Measurements from ENCODE around the gene ERC2. TPM values are rescaled to one million over a fixed set of nuclear protein-coding genes. Genes with fewer than 3 reads are reported as not detected.

The ERC2 gene
- polyA plus RNA-seq, 3 donors from 2014 or later, result not detected

- peaks cover 0 to 3% (median 0%) of the 10 kb centered on the region in 3 donors for H3K36me3 Mint-ChIP-seq
- peaks cover 0 to 10% (median 6%) of the 10 kb centered on the region in 6 donors for H3K9me3 Mint-ChIP-seq
- no peaks in the 10 kb centered on the region for H3K4me1 Mint-ChIP-seq
Observed at GRCh38 chr3:55622116-55622515, 846.2 kb downstream of the ERC2 start.

GRCh38 chr3:55621648-55622047 lies 846.6 kb downstream of the ERC2 start:
- Mint-ChIP-seq H3K4me3 (no peak overlapping the region), H3K27me3 (ENCODE audit: low read depth in 3 of 3) (peaks cover 0 to 2% (median 1%) of the 10 kb centered on the region in 3 donors), H3K4me1 (no peaks in the 10 kb centered on the region), H3K27ac (no peak overlapping the region), H3K9me3 (peaks cover 0 to 10% (median 6%) of the 10 kb centered on the region in 6 donors), H3K36me3 (peaks cover 0 to 3% (median 0%) of the 10 kb centered on the region in 3 donors)
- no peak for DNase-seq

More at GRCh38 chr3:55622116-55622515, 846.2 kb downstream of the ERC2 start:
- no peak overlapping the region for H3K27ac Mint-ChIP-seq
- H3K27me3 Mint-ChIP-seq (ENCODE audit: low read depth in 3 of 3), result peaks cover 0 to 2% (median 1%) of the 10 kb centered on the region in 3 donors
- H3K4me3 Mint-ChIP-seq, result no peak overlapping the region
- DNase-seq, result no peak

DNA sequence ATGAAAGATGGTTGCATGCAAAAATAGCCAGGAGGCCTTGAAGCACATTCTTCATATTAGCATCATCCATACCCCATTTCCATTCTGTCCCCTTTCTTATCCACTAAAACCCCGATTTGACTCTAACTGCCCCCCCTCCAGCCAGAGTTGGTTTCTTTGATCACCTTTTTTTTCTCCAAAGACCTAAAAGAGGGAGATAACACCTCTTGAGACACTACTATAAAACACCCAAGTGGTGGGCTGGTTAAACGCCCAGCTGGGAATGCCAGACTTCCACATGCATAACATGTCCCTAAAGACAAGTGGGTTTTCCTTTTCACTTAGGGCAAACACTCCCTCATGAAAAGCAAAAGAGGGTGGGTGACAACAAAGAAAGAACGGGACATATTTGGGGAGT lies 847.2 kb downstream of the ERC2 start:
- Mint-ChIP-seq H3K27ac (no peak overlapping the region), H3K36me3 (peaks cover 0 to 3% (median 0%) of the 10 kb centered on the region in 3 donors), H3K27me3 (ENCODE audit: low read depth in 3 of 3) (peaks cover 0 to 2% (median 1%) of the 10 kb centered on the region in 3 donors), H3K4me1 (no peaks in the 10 kb centered on the region), H3K4me3 (no peak overlapping the region), H3K9me3 (peaks cover 0 to 10% (median 6%) of the 10 kb centered on the region in 6 donors)
- DNase-seq, result no peak

DNA sequence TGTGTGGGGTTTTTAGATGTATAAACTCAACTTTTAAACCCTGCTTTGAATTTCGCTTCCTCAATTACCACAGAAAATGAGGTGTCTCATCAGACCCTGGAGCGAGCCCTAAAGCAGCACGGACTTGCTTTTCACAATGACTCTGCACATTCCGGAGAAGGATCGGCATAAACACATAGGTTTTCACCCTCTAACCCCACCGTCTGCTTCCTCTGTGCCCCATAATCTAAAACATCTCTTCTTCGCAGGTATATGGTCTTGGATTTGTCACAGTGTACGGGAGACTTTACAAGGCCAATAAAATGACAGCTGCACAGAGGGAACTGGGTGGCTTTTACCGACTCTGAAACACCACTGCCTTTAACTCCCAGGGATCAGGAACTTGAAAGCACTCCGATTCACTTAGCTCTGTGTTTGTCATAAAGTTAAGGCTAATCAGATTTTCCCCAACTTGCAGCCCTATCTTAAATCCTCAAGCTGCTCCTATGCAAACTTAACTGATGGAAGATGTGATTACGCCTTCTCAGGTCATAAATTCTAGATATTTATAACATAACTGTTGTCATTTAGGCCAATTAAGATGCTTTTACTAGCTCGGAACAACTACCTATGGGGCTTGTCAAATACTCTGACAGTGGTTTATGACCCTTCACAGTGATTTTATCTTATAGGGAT lies 847.8 kb downstream of the ERC2 start:
- H3K27me3 Mint-ChIP-seq (ENCODE audit: low read depth in 3 of 3), result peaks cover 0 to 2% (median under 1%) of the 10 kb centered on the region in 3 donors

DNA sequence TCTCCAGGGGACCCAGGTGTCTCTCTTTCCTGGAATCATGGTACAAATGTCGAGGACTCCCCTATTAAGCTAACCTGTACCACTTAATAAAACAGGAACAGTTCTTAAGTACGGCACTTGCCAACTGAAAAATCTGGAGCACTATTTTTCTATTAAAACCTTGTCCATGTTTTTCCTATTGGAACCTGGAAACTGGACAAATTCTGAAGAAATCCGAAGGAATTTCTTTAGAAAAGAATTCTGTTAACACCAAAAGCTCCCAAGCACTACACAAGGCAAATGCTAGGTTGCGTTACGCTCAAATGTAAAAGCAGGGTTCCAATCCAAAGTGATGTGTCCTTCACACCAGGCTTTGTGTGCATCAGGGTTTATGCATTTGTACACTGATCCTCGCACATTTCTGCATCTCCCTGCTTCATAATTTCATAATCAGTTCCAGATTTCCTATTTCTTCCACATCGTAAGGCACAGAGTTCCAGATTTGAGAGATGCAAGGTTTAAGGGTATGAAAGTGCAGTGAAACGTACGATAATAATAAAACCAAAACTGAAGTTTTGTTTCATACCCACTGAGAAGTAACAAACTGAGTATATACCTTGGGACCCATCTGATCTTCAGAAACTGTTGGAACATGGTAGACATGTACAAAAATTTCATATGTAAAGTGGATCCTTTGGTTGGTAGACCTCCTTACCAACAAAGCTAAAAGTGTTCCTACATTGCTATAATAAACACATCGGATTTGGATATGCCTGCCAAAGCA lies 849.0 kb downstream of the ERC2 start:
- peaks cover 0 to 2% (median 0%) of the 10 kb centered on the region in 3 donors for H3K27me3 Mint-ChIP-seq (ENCODE audit: low read depth in 3 of 3)
- peaks cover 0 to 2% (median 0%) of the 10 kb centered on the region in 3 donors for H3K36me3 Mint-ChIP-seq
- H3K4me3 Mint-ChIP-seq, result no peak overlapping the region
- H3K27ac Mint-ChIP-seq, result no peak overlapping the region
- DNase-seq, result no peak
- peaks cover 0 to 10% (median 5%) of the 10 kb centered on the region in 6 donors for H3K9me3 Mint-ChIP-seq
- H3K4me1 Mint-ChIP-seq, result no peaks in the 10 kb centered on the region

More for the DNA sequence above, 847.8 kb downstream of the ERC2 start:
- Mint-ChIP-seq H3K36me3 (peaks cover 0 to 3% (median 0%) of the 10 kb centered on the region in 3 donors), H3K27ac (no peak overlapping the region), H3K4me3 (no peak overlapping the region), H3K4me1 (no peaks in the 10 kb centered on the region), H3K9me3 (peaks cover 0 to 10% (median 6%) of the 10 kb centered on the region in 6 donors)
- no peak for DNase-seq

GRCh38 chr3:55617385-55617784 lies 850.9 kb downstream of the ERC2 start:
- H3K36me3 Mint-ChIP-seq, result no peaks in the 10 kb centered on the region
- no peaks in the 10 kb centered on the region for H3K4me1 Mint-ChIP-seq
- H3K27ac Mint-ChIP-seq, result no peak overlapping the region
- H3K9me3 Mint-ChIP-seq, result peaks cover 0 to 13% (median 2%) of the 10 kb centered on the region in 6 donors
- H3K4me3 Mint-ChIP-seq, result no peak overlapping the region
- peaks cover 0 to 2% (median 0%) of the 10 kb centered on the region in 3 donors for H3K27me3 Mint-ChIP-seq (ENCODE audit: low read depth in 3 of 3)
- no peak for DNase-seq

DNA sequence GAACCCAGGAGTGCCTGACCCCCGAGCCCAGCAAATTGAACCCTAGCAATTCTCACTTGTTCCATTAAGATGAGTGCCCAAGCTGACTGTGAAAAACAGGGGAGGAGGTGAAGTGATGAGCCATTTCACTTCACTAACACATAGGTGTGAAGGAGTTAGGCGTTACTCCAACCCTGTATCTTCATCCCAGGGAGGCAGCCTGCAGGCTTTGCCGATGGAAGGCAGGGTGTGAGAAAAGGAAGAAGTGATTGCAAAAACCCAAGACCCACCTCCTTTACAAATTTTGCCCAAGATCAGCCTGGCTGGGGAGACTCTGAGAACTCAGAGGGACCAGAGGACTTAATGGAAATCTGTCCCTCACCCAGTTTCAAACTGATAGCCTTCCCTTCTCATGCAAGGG lies 851.5 kb downstream of the ERC2 start:
- Mint-ChIP-seq H3K4me3 (no peak overlapping the region), H3K27ac (no peak overlapping the region), H3K9me3 (peaks cover 0 to 13% (median 2%) of the 10 kb centered on the region in 6 donors), H3K4me1 (no peaks in the 10 kb centered on the region), H3K27me3 (ENCODE audit: low read depth in 3 of 3) (peaks cover 0 to 2% (median 0%) of the 10 kb centered on the region in 3 donors), H3K36me3 (no peaks in the 10 kb centered on the region)
- no peak for DNase-seq

DNA sequence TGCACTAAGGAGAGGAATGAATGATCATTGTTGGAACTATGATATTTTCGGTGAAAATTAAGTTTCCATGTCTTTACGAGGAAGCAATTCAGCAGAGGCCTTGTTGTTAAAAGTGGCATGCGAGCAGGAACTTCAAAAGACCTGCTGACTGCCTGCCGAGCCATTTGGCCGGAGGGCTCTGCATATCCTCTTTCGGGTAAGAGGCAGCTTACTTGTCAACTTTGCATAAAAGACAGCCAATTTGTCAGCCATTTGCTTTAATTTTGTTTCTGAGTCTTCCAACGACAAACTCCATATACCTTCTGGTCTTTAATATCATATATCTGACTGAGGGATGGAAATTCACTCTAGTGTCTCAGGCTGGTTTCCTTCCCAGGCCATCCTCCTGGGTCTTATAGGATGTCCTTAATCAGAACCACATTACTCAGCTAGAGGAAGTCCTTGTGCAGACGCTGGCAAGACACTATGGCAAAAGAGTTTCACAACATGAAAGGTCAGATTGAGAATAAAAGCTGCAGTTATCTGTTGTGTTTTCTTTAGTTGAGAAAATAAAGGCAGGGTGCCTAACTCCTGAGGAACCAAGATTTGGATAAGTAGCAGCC lies 852.5 kb downstream of the ERC2 start:
- H3K4me3 Mint-ChIP-seq, result no peak overlapping the region
- H3K4me1 Mint-ChIP-seq, result no peaks in the 10 kb centered on the region
- no peaks in the 10 kb centered on the region for H3K36me3 Mint-ChIP-seq
- no peak overlapping the region for H3K27ac Mint-ChIP-seq
- no peak for DNase-seq
- peaks cover 0 to 7% (median 0%) of the 10 kb centered on the region in 6 donors for H3K9me3 Mint-ChIP-seq
- H3K27me3 Mint-ChIP-seq (ENCODE audit: low read depth in 3 of 3), result no peaks in the 10 kb centered on the region

- H3K27me3 Mint-ChIP-seq (ENCODE audit: low read depth in 3 of 3), result no peaks in the 10 kb centered on the region
Observed at GRCh38 chr3:55615039-55615693, 853.1 kb downstream of the ERC2 start.

GRCh38 chr3:55611121-55611520 lies 857.1 kb downstream of the ERC2 start:
- Mint-ChIP-seq H3K36me3 (no peaks in the 10 kb centered on the region), H3K4me3 (no peak overlapping the region), H3K4me1 (no peaks in the 10 kb centered on the region), H3K27me3 (ENCODE audit: low read depth in 3 of 3) (no peaks in the 10 kb centered on the region), H3K27ac (no peak overlapping the region), H3K9me3 (peaks cover 0 to 12% (median 0%) of the 10 kb centered on the region in 6 donors)
- DNase-seq, result no peak

More at GRCh38 chr3:55615039-55615693, 853.1 kb downstream of the ERC2 start:
- no peaks in the 10 kb centered on the region for H3K36me3 Mint-ChIP-seq
- H3K27ac Mint-ChIP-seq, result no peak overlapping the region
- peaks cover 0 to 3% (median 0%) of the 10 kb centered on the region in 6 donors for H3K9me3 Mint-ChIP-seq
- H3K4me1 Mint-ChIP-seq, result no peaks in the 10 kb centered on the region
- H3K4me3 Mint-ChIP-seq, result no peak overlapping the region
- DNase-seq, result no peak

DNA sequence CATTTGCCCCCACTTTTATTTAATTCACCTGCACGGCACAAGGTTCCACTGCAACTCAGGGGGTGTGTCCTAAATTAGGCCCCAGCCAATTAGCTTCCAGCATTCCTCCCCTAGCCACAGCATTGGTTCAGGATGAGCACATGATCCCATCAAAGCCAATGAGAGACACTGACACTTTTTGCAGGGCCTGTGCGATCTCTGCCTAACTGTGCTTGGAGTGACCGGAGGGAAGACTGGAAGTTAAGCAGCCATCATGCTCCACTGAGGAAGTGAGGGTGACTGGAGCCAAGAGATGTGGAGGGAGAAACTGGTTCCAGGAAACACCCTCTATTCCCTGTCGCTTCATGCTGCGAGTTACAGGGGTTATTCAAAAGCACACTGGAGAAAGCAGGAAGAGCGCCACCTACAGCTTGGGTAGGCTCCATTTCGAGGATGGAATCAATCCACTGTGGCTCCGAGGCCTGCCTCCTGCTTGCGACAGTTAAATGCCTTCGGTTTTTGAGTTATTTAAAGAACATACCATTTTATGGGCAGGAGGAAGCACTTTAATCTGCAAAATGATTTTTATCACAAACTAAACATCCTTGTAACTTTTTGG lies 858.9 kb downstream of the ERC2 start:
- H3K27me3 Mint-ChIP-seq (ENCODE audit: low read depth in 3 of 3), result no peaks in the 10 kb centered on the region
- H3K4me1 Mint-ChIP-seq, result no peaks in the 10 kb centered on the region
- H3K9me3 Mint-ChIP-seq, result peaks cover 0 to 12% (median 0%) of the 10 kb centered on the region in 6 donors
- no peak overlapping the region for H3K27ac Mint-ChIP-seq
- H3K4me3 Mint-ChIP-seq, result no peak overlapping the region
- H3K36me3 Mint-ChIP-seq, result no peaks in the 10 kb centered on the region
- DNase-seq, result no peak

DNA sequence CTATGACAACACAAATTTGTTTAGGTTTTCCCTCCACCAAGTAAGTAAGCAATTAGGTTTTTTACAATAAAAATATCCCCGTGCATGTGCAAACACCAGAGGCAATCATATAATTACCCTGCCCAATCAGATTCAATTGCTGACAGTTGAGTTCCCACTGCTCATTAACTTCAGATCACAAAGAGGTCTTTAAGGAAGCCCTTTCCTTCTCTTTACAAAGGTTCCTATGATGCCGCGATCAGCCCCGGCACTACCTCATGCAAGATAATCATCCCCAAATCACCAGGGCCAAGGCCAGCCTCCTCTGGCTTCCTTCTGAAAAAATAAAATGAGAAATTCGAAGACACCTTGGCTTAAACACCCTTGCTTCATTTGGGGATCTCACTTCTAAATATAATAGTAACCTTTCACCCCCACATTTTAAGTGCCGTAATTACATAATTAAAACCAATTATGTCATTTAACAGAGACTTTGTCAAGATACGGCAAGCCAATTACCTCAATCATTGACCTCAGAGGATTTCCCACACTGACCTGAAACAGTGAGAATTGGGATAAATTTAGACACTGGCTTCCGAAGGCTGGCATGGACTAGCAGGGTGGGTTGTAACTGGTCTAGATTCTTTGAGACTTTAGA lies 859.8 kb downstream of the ERC2 start:
- Mint-ChIP-seq H3K27me3 (ENCODE audit: low read depth in 3 of 3) (peaks cover 0 to 2% (median 0%) of the 10 kb centered on the region in 3 donors), H3K36me3 (no peaks in the 10 kb centered on the region), H3K4me3 (no peak overlapping the region), H3K4me1 (no peaks in the 10 kb centered on the region), H3K9me3 (peaks cover 0 to 11% (median 0%) of the 10 kb centered on the region in 6 donors), H3K27ac (no peak overlapping the region)
- no peak for DNase-seq

GRCh38 chr3:55607844-55608243 lies 860.4 kb downstream of the ERC2 start:
- no peaks in the 10 kb centered on the region for H3K4me1 Mint-ChIP-seq
- no peak overlapping the region for H3K27ac Mint-ChIP-seq
- peaks cover 0 to 2% (median 0%) of the 10 kb centered on the region in 3 donors for H3K27me3 Mint-ChIP-seq (ENCODE audit: low read depth in 3 of 3)
- H3K9me3 Mint-ChIP-seq, result peaks cover 0 to 9% (median 0%) of the 10 kb centered on the region in 6 donors
- H3K36me3 Mint-ChIP-seq, result no peaks in the 10 kb centered on the region
- no peak for DNase-seq
- H3K4me3 Mint-ChIP-seq, result no peak overlapping the region
